LoVo (cell line): ENCODE measurements around the gene IQCB1.
"Not testable (repeated sequence)": the region's sequence is repeated elsewhere in the genome, so short reads cannot be mapped to it uniquely, and the experiment has no call there.

Experiments used
- DNase-seq: peaks from one replicate; pipeline ENCODE4 v3.0.0-alpha.2; 2016; ENCODE audit warnings: low spot score

The IQCB1 gene

DNA sequence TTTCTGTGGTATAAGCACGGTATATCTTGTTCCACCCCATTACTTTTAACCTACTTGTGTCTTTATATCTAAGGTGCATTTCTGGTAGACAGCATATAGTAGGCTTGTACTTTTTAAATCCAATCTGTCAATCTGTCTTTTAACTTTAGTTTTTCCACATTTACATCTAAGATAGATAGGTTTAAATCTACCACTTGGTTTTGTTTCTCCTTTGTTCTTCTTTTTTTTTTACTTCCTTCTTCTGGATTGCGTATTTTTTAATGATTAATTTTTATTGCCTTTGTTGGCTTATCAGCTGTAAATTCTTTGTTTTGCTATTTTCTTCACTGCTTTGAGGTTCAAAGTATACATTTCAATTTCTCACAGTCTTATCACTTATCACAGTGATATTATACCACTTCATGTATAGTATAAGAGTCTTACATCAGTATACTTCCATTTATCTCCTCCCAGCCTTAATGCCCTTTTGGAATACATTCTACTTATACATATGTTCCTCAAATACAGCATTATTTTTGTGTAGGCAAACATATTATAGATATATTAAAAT is 31.0 kb downstream of the IQCB1 start:
- peak; percentile 4 for DNase-seq

DNA sequence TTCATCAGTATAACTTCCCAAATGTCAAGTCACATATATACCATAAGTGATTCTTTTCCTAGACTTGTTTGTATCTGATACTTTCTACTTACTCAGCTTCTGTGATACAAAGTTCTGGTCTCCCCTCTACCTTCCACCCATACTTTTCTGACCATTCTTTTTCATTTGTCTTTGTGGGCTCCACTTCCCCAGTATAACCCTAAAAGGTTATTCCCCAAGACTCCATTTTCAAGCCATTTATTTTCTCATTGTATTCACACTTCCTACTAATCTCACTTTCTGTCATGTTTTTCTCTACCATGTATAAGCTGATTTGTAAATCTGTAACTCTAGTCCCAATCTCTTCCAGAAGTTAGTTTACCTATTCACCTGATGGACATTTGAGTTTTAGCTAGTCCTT is 34.0 kb downstream of the IQCB1 start:
- no peak for DNase-seq

DNA sequence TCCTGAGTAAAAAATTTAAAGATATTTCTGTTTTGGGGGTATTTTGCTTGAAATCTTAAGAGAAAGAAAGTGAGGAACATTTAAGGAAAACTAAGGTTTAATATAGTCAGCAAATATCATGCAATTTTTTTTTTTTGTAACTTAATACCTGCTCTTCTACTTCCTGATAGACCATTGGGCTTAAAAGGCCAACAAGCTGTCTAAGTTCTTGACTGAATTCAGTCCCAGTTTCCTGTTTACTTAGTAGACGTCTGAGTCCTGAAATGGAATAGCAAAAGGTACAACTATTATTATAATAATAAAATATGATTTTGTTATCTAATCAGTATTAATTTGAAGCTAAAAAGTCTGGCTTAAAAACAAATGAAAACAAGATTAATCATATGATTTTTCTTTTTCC is 37.9 kb downstream of the IQCB1 start:
- no peak for DNase-seq

DNA sequence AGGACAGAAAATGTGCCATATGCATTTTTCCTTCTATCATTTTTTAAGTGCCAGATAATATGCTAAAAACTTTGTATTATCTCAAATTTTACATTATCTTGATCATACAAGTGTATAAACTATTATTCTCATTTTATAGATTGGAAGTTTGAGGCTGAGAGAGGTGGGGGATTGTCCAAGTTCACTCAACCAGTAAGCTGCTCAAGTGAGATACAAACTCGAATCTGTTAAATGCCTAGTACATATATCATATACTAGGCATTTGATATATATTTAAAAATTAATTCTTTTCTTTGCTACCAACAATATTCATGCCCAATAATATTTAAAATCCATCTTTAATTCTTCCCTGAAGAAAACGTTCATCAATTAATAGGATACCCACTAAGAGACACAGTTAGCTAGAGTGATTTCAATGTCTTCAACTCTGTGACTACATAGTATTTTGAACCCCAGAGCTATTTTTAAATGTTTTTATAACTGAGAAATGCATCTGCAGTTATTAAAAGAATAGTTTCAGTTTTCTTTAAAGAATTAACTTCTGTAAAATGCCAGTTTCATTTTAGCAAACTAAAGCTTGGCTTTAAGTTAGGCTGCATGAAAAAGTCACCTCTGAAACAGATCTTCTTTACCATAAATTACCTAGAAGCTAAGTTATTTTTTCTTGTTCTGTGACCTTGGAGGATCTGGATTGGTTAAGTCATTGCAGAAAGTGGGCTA is 40.4 kb downstream of the IQCB1 start:
- DNase-seq, result no peak

DNA sequence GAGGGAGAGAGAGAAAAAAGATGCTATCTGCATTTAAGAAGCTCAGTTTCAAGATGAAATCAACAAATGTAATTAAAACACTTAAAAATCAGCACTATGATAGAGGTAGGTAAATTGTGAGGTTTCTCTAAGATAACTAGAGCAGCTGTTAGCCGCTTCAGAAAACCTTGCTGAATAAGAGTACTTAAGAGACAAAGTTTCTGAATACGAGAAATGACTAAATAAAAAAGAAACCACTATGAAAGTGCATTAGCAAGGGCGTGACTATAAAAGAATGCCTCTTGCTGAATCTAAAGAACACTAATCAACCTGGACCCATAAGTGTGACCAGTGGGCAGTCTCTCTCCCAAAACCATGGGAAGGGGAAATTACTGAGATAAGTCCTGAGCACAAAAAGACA is 41.8 kb downstream of the IQCB1 start:
- DNase-seq, result no peak

DNA sequence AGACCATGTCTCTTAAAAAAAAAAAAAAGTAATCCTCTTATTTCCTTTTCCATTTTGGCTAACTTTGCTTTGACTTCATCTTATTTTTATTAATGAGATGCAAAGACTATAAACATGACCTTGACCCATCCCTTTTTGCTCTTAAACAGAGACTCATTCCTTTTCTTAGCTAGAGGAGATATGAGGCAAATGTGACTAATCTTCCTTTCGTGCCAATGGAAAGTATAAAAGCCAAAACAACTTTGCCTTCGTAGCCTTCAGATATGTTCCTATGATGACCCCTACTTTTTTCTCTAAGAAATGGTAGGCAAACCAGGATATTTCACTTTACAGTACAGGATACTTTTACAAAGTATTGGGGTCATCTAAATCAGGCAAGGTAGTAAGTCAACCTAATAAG is 48.4 kb downstream of the IQCB1 start:
- DNase-seq, result no peak

DNA sequence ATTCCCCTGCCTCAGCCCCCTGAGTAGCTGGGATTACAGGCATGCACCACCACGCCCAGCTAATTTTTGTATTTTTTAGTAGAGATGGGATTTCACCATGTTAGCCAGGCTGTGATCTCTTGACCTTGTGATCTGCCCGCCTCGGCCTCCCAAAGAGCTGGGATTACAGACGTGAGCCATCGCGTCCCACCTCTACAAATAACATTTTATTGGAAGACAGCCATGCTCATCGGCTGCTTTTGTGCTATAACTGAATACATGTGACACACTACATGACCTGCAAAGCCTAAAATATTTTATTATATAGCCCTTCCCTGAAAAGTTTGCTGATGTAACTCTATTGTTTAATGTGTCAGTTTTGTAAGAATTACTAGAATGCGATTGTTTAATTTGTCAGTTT is 52.1 kb downstream of the IQCB1 start:
- DNase-seq, result not testable (repeated sequence)

DNA sequence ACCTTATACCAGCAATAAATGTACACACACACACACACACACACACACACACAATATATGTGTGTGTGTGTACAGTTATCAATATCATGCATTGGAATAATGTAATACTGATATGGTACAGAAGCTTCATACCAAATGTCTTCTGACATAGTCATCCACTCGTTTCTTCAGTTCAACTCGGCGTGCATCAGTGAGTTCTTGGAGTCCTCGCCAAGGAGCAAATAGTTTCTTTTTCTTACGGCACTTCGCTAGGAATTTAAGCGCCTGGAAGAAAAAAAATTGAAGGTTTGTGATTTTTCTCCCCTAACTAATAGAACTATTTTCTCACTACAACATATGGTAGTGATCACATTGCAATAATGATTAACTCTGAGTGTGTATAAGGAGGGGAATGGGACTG is 53.2 kb downstream of the IQCB1 start:
- DNase-seq, result no peak

DNA sequence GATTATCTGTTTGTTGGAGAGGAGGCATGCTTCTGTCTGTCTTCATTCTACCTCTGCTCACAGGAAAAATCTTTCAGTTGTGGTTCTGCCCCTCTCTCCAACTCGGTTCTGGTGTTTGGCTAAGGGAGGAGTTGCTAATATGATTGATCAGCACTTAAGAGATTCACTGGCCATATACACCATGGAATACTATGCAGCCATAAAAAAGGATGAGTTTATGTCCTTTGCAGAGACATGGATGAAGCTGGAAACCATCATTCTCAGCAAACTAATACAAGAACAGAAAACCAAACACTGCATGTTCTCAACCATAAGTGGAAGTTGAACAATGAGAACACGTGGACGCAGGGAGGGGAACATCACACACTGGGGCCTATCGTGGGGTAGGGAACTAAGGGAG is 59.8 kb downstream of the IQCB1 start:
- DNase-seq, result not testable (repeated sequence)

DNA sequence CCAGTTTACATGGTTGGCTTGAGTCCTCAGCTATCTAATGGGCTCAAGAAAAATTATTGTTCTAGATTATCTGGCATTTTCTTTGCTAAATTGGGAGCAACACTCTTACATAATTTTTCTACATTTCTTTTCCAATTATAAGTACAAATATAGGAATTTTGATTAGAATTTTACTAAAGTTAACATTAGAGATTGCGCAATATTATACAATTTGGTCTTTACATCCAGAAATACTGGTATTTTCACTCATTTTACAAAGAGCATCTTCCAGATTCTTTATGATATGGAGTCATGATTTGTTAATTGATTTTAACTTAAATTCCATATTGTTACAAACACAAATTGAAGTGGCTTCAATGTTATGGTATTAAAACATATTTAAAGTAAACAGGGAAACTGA is 65.6 kb downstream of the IQCB1 start:
- DNase-seq, result no peak

DNA sequence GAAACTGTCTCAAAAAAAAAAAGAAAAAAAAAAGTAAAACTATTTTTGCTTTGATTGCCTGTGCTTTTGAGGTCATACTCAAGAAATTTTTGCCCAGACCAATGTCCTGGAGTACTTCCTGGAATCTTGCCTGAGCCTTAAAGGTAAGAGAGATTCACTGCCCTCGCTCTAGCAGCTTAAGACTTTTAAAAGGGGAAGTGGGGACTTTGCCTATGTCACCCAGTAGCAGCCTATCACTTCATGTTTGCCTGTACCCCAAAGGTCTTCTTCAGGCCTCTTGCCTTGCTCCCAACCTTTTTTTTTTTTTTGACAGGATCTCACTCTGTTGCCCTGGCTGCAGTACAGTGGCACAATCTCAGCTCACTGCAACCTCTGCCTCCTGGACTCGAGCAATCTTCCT is 66.4 kb downstream of the IQCB1 start:
- no peak for DNase-seq

DNA sequence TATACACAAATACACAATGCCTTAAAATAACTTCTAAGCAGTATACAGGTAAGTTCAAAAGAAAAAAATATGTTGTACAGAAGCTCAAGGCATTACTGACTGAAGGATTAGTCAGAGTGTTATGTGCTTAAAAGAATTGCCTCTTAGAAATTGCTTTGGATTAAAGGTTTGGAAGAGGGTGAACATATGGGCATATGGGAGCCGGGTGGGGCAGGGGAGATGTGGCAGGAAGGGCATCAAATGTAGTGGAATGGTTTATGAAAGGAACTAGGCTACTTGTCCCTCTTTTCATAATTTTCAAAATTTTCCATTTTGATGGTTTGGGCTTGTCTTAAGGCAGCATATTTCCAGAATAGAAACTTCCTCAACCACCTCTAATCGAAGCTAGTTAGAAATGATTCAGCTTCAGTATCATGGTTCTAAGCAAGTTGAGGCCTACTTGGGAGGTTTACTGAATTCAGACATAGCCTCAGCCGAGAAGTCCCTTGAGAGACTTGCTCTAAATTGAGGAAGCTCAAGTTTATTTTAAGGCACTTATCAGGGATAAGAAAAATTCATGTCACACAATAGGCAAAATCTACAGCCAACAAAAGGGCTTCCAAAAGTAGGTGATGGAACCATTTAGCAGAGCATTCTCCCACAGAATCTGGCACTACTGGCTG is 75.2 kb downstream of the IQCB1 start:
- no peak for DNase-seq

DNA sequence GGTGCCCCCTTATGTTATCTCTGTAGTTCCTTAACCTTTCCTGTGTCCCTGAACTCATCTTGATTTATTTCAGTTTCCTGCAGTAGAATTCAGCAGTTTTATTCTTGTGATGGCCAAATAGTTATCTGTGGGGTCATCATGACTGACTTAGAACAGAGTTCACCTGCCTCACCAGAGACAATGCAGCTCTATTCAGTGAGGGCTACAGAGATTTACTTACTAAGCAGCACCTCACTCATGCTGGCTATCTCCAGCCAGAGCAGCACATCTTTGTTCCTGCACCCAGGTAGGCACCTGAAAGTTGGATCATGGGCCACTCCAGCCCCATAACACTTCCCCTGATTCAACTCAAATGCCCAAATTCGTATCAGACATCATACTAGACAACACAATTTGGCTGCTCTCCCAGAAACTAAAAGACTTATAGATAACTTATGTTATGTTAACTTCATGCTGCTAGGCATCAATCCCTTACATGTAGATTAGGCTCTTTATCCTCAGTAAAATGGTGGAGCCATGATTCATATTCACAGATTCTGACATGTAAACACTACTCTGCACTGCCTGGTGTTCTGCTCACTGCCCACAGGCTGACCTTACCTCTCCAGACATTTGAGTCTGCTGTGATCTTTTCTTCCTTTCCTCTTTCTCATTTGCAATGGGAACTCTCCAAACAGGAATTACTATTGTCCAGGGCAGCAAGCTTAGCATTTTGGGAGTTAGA is 76.0 kb downstream of the IQCB1 start:
- DNase-seq, result no peak

DNA sequence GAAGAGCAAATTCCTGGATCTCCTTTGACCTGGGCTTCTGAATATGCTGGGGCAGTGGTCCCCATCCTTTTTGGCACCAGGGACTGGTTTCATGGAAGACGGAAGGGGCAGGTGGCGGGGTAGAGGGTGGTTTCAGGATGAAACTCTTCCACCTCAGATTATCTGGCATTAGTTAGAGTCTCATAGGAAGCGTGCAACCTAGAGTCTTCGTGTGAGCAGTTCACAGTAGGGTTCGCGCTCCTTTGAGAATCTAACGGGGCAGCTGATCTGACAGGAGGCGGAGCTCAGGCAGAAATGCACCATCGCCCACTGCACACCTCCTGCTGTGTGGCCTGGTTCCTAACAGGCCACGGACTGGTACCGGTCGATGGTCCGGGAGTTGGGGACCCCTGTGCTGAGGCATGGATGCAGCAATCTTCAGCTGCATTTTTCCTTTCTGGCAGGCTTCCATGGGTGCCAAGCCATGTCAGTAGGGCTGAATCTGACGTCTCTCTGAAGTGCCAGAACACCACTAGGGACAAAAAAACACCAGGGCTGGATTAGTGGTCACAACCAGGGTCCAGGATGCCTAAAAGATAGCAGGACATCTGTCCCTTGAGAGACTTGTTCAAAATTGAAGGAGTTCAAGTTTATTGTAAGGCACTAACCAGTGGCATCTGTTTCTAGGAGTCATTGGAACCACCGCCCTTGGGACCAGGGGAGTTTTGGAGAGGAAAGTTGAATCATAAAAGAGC is 76.9 kb downstream of the IQCB1 start:
- no peak for DNase-seq

DNA sequence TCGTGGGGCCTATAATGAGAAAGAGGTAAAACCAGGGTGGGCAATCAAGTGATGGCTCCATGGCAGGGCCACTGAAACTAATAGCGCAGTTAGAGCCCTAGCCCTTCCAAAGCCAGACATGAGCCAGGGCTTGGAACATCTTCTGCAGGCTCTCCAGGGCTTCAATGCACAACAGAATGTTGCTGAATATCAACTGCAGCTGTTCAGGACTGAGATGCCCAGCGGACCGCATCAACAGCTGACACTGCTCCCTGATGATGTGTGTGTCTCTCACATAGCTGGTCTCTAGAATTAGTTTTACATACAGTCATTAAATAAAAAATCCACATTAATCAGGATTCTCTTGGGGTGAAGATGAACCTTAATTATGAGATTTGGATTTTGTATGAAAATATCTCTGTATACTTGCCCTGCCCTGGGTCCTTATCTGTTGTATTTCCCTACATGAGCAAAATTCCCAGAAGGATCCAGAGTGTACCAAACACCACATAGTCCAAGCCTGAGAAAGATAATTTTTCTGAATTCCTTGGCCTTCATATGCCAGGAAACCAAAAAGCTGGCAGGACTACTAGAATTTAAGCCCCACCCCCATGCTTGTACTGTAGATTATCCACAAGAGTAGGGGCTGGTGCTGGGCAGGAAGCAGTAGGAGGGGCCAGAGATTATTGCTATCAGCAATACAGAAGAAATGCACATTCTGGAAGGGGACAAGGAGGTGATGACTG is 77.6 kb downstream of the IQCB1 start:
- no peak for DNase-seq

DNA sequence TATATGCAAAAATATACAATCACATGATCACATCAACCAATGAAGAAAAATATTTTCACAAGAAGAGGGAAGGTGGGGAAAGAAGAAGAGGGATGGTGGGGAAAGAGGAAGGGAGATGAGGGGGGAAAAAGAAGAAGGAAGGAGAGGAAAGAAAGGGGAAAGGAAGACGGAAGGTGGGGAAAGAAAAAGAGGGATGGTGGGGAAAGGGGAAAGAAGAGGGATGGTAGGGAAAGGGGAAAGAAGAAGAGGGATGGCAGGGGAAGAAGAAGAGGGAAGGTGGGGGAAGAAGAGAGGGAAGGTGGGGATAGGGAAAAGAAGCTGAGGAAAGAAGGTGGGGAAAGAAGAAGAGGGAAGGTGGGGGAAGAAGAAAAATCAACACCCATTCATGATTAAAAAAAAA is 82.1 kb downstream of the IQCB1 start:
- no peak for DNase-seq

DNA sequence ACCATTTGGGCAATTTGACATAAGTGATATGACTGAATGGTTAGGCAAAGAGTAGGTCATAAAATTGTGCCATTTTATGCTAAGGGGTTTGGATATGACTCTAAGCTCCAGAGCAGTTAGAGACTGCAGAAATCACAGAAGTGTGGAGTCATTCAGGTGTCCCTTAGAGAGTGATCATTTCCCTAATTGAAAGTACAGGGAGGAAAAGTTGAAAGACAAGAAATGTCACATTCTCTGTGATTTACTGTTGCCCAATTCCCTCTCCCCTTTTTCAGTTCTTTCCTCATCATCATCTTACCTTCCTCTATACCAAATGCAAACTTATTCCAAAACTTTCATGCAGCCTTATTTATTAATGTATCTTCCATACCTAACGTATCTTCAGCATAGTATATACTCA is 82.6 kb downstream of the IQCB1 start:
- no peak for DNase-seq

DNA sequence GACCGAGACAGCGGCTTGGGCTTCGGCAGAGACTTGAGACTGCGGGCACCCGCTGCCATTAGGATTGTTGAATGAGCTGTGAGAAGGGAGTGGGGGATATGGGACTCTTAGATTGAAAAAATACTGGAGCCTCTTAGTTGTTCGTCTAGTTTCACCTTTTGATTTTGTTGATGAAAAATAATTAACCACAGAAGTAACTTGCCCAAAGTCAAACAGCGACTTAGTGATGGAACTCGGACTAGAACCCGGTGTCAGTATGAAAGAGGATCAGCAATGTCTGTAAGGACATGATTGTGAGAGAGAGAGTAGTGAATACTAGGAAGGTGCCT is 84.8 kb downstream of the IQCB1 start:
- DNase-seq, result no peak

DNA sequence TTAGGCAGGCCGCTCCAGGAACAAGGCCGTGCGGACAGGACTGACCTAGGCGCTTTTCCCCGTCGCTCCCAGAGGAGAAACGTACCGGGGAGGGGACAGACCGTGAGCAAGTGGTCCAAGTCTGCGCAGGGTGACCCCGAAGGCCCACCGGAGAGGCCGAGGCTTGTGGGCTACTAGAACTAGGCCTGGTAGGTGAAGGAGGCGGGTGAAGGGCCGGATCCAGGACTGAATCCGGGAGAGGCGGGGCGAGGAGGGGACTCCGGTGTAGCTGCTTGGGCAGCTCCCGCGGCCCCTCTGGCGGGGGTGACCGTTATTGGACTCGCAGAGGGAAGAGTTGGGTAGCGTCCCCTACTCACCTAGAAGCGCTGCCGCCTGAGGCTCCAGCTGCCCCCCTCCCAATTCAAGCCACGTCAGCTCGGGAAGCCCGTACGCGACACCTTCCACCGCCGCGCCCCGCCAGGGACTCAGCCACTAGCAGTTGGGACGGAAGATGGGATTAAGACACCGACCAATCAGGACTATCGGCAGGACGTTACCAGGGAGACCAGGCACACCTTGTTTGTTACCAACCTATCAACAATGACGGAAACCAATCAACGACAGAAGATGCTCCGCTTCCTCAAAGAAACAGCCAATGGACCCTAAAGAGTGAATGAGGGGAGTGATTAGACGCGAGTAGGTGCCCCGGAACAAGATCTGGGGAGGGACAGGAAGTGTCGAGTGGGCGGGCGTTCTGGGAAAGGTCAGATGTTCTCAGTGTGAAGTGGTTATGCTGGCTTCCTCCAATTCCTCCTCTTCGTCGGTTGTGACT is 85.4 kb downstream of the IQCB1 start, which contains the start of gene GOLGB1:
Gene GOLGB1 (minus strand): TSS at position 466 of the 811 bp plus-strand sequence. CDS start 18,770 bp downstream, outside the sequence.
- peak; percentile 97 for DNase-seq

DNA sequence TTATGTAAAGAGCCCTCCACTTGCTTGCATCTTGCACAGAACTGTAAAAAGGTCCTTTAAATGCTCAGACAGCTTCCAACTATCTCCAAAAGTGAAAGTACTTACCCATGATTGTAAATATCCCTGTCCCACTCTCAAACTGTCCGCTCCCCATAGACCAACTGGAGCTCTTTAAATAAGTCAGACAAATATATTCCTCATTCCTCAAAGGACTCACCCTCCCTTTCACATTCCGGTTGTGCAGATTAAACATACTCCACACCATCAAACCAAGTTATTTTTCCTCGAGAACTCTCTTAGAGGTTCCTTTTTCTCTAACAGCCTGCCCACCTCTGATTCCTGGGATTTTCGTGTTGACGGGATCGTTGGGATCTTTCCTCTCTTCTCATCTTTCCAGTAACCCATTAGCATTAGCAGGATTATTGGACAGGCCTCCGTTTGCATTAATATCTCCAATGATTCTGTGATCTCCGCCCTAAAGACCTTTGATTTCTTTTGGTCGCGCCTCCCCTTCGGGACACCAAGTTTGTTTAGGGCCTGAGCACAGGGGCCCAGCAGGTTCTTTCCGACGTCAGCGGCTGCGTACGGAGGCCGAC is 86.1 kb downstream of the IQCB1 start:
- DNase-seq, result peak; percentile 53
